CD14-positive monocyte (primary cell): ENCODE data around the gene REN. TPM values are rescaled to one million over a fixed set of nuclear protein-coding genes. Genes with fewer than 3 reads are reported as not detected.

Source experiments
- DNase-seq, 3 donors: peaks; one replicate each; pipeline ENCODE4 v3.0.0-alpha.2; 2011 to 2022
- H2AFZ ChIP-seq: 2 replicates; pipeline ENCODE4 v1.6.0; 2012; ENCODE audit warnings: mild to moderate bottlenecking, low read depth, low read length, inconsistent platforms; ENCODE audit not compliant: insufficient read depth, poor library complexity, severe bottlenecking
- H3K27ac ChIP-seq, 2 donors: 1 replicate in 1 of 2; 2 replicates in 1 of 2; pipeline ENCODE4 v1.5.1; 2012 to 2013; ENCODE audit warnings: low read length in 2 of 2, control low read depth in 1 of 2, inconsistent platforms in 1 of 2, low read depth in 1 of 2, mild to moderate bottlenecking in 1 of 2
- H3K27me3 ChIP-seq, 2 donors: one replicate each; pipeline versions ENCODE4 v1.6.0 to v1.6.1; 2011 to 2013; ENCODE audit warnings: low read length in 2 of 2; ENCODE audit not compliant: control insufficient read depth in 2 of 2, insufficient read depth in 2 of 2
- H3K36me3 ChIP-seq, 2 donors: replicated peaks in 1 of 2; 1 replicate in 1 of 2; 2 replicates in 1 of 2; pipeline versions ENCODE4 v1.5.1 to v1.6.1; 2012 to 2013; ENCODE audit warnings: low read length in 2 of 2, control low read depth in 1 of 2, inconsistent platforms in 1 of 2, mild to moderate bottlenecking in 1 of 2; ENCODE audit not compliant: insufficient read depth in 2 of 2, control insufficient read depth in 1 of 2
- H3K4me1 ChIP-seq, 2 donors: 1 replicate in 1 of 2; 2 replicates in 1 of 2; pipeline versions ENCODE4 v1.5.1 to v1.6.1; 2012 to 2013; ENCODE audit warnings: low read length in 2 of 2, control low read depth in 1 of 2, inconsistent platforms in 1 of 2, mild to moderate bottlenecking in 1 of 2, moderate library complexity in 1 of 2; ENCODE audit not compliant: insufficient read depth in 2 of 2, control insufficient read depth in 1 of 2
- H3K4me2 ChIP-seq: replicated peaks from 2 replicates; pipeline ENCODE3; 2012; ENCODE audit warnings: low read length, moderate library complexity, mild to moderate bottlenecking; ENCODE audit not compliant: poor library complexity, severe bottlenecking; ENCODE audit errors: extremely low read depth
- H3K4me3 ChIP-seq, 3 experiments: fragments of 200-600 bp in 1 of 3; sonication (generic) in 1 of 3; replicated peaks in 1 of 3; 1 replicate in 2 of 3; 2 replicates in 1 of 3; pipeline ENCODE4 v1.5.1; 2011 to 2013; ENCODE audit warnings: low read length in 3 of 3, mild to moderate bottlenecking in 3 of 3, control low read depth in 2 of 3, low read depth in 2 of 3, inconsistent platforms in 1 of 3, moderate library complexity in 1 of 3
- H3K79me2 ChIP-seq: 2 replicates; pipeline ENCODE4 v1.6.0; 2012; ENCODE audit warnings: mild to moderate bottlenecking, control low read depth, inconsistent platforms, low read length, moderate library complexity; ENCODE audit not compliant: insufficient read depth
- H3K9ac ChIP-seq: 2 replicates; pipeline ENCODE4 v1.6.0; 2017; ENCODE audit warnings: low read length, mild to moderate bottlenecking; ENCODE audit not compliant: insufficient read depth, poor library complexity, severe bottlenecking
- H3K9me3 ChIP-seq, 2 donors: replicated peaks in 1 of 2; 1 replicate in 1 of 2; 2 replicates in 1 of 2; pipeline versions ENCODE4 v1.5.1 to v1.6.1; 2012 to 2013; ENCODE audit warnings: low read length in 2 of 2, control low read depth in 1 of 2; ENCODE audit not compliant: control insufficient read depth in 1 of 2, insufficient read depth in 1 of 2
- H4K20me1 ChIP-seq: 2 replicates; pipeline ENCODE4 v1.6.0; 2012; ENCODE audit warnings: mild to moderate bottlenecking, low read length, control low read depth, moderate library complexity; ENCODE audit not compliant: insufficient read depth
- H3K27ac Mint-ChIP-seq, 7 donors: one replicate each; pipeline ENCODE4 v1.8.0; 2020; ENCODE audit warnings: mild to moderate bottlenecking in 7 of 7, mixed read lengths in 7 of 7, moderate library complexity in 6 of 7, inconsistent platforms in 2 of 7
- H3K27me3 Mint-ChIP-seq, 3 donors: one replicate each; pipeline ENCODE4 v1.8.0; 2021 to 2022; ENCODE audit warnings: low read depth in 3 of 3, mild to moderate bottlenecking in 3 of 3, mixed read lengths in 3 of 3, moderate library complexity in 3 of 3, inconsistent platforms in 1 of 3
- H3K36me3 Mint-ChIP-seq, 2 donors: one replicate each; pipeline ENCODE4 v1.8.0; 2020; ENCODE audit warnings: mixed read lengths in 2 of 2, inconsistent platforms in 1 of 2, mild to moderate bottlenecking in 1 of 2
- H3K4me1 Mint-ChIP-seq: one replicate; pipeline ENCODE4 v1.8.0; 2020; ENCODE audit warnings: mild to moderate bottlenecking, mixed read lengths
- H3K4me3 Mint-ChIP-seq, 2 donors: one replicate each; pipeline ENCODE4 v1.8.0; 2020; ENCODE audit warnings: mild to moderate bottlenecking in 2 of 2, mixed read lengths in 2 of 2, moderate library complexity in 1 of 2
- H3K9me3 Mint-ChIP-seq, 7 donors: one replicate each; pipeline ENCODE4 v1.8.0; 2020 to 2022; ENCODE audit warnings: mixed read lengths in 7 of 7, mild to moderate bottlenecking in 6 of 7, moderate library complexity in 6 of 7, inconsistent platforms in 2 of 7
- CTCF ChIP-seq: fragments of 200-600 bp; IDR thresholded peaks from one replicate; pipeline ENCODE4 v1.8.0; 2022; ENCODE audit warnings: antibody characterized with exemption, mild to moderate bottlenecking
- WGBS: methylation state at CpG from one replicate; pipeline ENCODE4 v1.1.5; 2013; ENCODE audit warnings: missing lambda C conversion rate; ENCODE audit not compliant: insufficient coverage; 5-methylcytosine and 5-hydroxymethylcytosine counted together
- intact Hi-C, 2 donors: fragments of 100-400 bp; cut with micrococcal nuclease; formaldehyde crosslinking; loops; one replicate each; pipeline versions ENCODE4 v1.15.0 to v1.15.1; 2023
- polyA plus RNA-seq, 3 donors: library from polyadenylated mRNA; depleted of rRNA in 1 of 3; unstranded in 2 of 3; stranded (reverse) in 1 of 3; fragments of 300-500 nt in 2 of 3; fragments of >200 nt in 1 of 3; fragmentation: Illumina TruSeq in 2 of 3; gene quantifications; 1 replicate in 2 of 3; 2 replicates in 1 of 3; pipeline ENCODE4 v1.2.3, GENCODE V29; 2012 to 2021

The REN gene
- polyA plus RNA-seq, 3 donors, result not detected

- Histone ChIP-seq H4K20me1 (no peaks in the 10 kb centered on the region), H3K4me2 (no peak overlapping the region), H3K4me1 (peaks cover 15 to 17% of the 10 kb centered on the region in 2 donors), H3K9me3 (no peaks in the 10 kb centered on the region), H3K9ac (peak overlapping the region; percentile 15), H3K36me3 (no peaks in the 10 kb centered on the region), H3K27ac (peak overlapping the region in 1 of 2 donors; percentile 14), H3K27me3 (peaks cover 0 to 2% of the 10 kb centered on the region in 2 donors), H3K79me2 (no peaks in the 10 kb centered on the region), H2AFZ (no peak overlapping the region), H3K4me3 (no peak overlapping the region)
- peaks cover 17% of the 10 kb centered on the region for H3K4me1 Mint-ChIP-seq
- H3K27me3 Mint-ChIP-seq, result peaks cover 0 to 23% (median 12%) of the 10 kb centered on the region in 3 donors
- H3K36me3 Mint-ChIP-seq, result no peaks in the 10 kb centered on the region
- TF ChIP-seq CTCF, result no peak
- DNase-seq, result peak in 1 of 3 donors; percentile 18
- intact Hi-C loops, result no loop called here
- peak overlapping the region in 3 of 7 donors; percentile 16 to 84 (median 81) for H3K27ac Mint-ChIP-seq
- peak overlapping the region in 1 of 2 donors; percentile 17 for H3K4me3 Mint-ChIP-seq
- H3K9me3 Mint-ChIP-seq, result no peaks in the 10 kb centered on the region
- WGBS, result 45% methylated on average over 2 of the region's 4 CpGs
Observed at GRCh38 chr1:204115116-204115515, 51.0 kb downstream of the REN start.

GRCh38 chr1:204114606-204115005, 51.5 kb downstream of the REN start:
- no CpG with 5 or more reads among the region's 4 CpGs for WGBS
- H3K36me3 Mint-ChIP-seq, result no peaks in the 10 kb centered on the region
- peak; percentile 49 to 78 (median 54) for DNase-seq
- H3K9me3 ChIP-seq, result no peaks in the 10 kb centered on the region
- intact Hi-C loops, result no loop called here
- H3K4me2 ChIP-seq, result no peak overlapping the region
- no peaks in the 10 kb centered on the region for H3K36me3 ChIP-seq
- H3K9ac ChIP-seq, result peak overlapping the region; percentile 15
- H3K79me2 ChIP-seq, result no peaks in the 10 kb centered on the region
- H3K27ac Mint-ChIP-seq, result peak overlapping the region in 4 of 7 donors; percentile 58 to 84 (median 76)
- H3K27me3 Mint-ChIP-seq, result peaks cover 3 to 23% (median 14%) of the 10 kb centered on the region in 3 donors
- H3K4me1 Mint-ChIP-seq, result peaks cover 17% of the 10 kb centered on the region
- H3K9me3 Mint-ChIP-seq, result no peaks in the 10 kb centered on the region
- H3K4me3 ChIP-seq, result no peak overlapping the region
- peaks cover 15 to 17% of the 10 kb centered on the region in 2 donors for H3K4me1 ChIP-seq
- H2AFZ ChIP-seq, result no peak overlapping the region
- peak overlapping the region in 1 of 2 donors; percentile 14 for H3K27ac ChIP-seq
- no peak for TF ChIP-seq CTCF
- no peaks in the 10 kb centered on the region for H4K20me1 ChIP-seq
- H3K27me3 ChIP-seq, result peaks cover 0 to 2% of the 10 kb centered on the region in 2 donors
- H3K4me3 Mint-ChIP-seq, result peak overlapping the region in 1 of 2 donors; percentile 17
